Body of pancreas (tissue), 4 donors: Measurements from ENCODE around the gene AMTN. TPM values are rescaled to one million over a fixed set of nuclear protein-coding genes. Genes with fewer than 3 reads are reported as not detected.
"Not testable (repeated sequence)": the region's sequence is repeated elsewhere in the genome, so short reads cannot be mapped to it uniquely, and the experiment has no call there.

Experiments
- ATAC-seq: fragments of 150-250 bp; one replicate; pipeline ENCODE4 v1.9.1; 2016
- DNase-seq, 4 donors: peaks; one replicate each; pipeline ENCODE4 v3.0.0-alpha.2; 2019
- H3K27ac ChIP-seq, 4 donors: fragments of 200-600 bp; sonication (generic); 1 replicate in 3 of 4; 2 replicates in 1 of 4; pipeline versions ENCODE4 v1.5.1 to v1.6.1; 2016 to 2019; ENCODE audit warnings: mild to moderate bottlenecking in 1 of 4, mixed read lengths in 1 of 4, moderate library complexity in 1 of 4
- H3K27me3 ChIP-seq, 2 donors: fragments of 200-600 bp; sonication (generic); one replicate each; pipeline ENCODE4 v1.6.0; 2016; ENCODE audit warnings: mild to moderate bottlenecking in 1 of 2
- H3K36me3 ChIP-seq, 2 donors: fragments of 200-600 bp; sonication (generic); replicated peaks in 1 of 2; 2 replicates each; pipeline ENCODE4 v1.5.1; 2016; ENCODE audit warnings: low read depth in 2 of 2; ENCODE audit not compliant: insufficient read depth in 1 of 2
- H3K4me1 ChIP-seq: fragments of 200-600 bp; sonication (generic); one replicate; pipeline ENCODE4 v1.6.0; 2016
- H3K4me3 ChIP-seq, 2 donors: fragments of 200-600 bp; sonication (generic); 1 replicate in 1 of 2; 2 replicates in 1 of 2; pipeline ENCODE4 v1.5.1; 2016 to 2019
- H3K9me3 ChIP-seq, 3 donors: fragments of 200-600 bp; sonication (generic); 1 replicate in 2 of 3; 2 replicates in 1 of 3; pipeline ENCODE4 v1.5.1; 2016
- CTCF ChIP-seq, 7 experiments: fragments of 450-650 bp in 4 of 7; fragments of 200-600 bp in 3 of 7; sonication (generic) in 3 of 7; IDR thresholded peaks; one replicate each; pipeline ENCODE4 v1.5.1; 2016 to 2019; ENCODE audit warnings: antibody characterized with exemption in 7 of 7
- POLR2A ChIP-seq, 3 donors: fragments of 450-650 bp; IDR thresholded peaks; one replicate each; pipeline ENCODE4 v1.6.1; 2016; ENCODE audit warnings: antibody characterized with exemption in 3 of 3, mild to moderate bottlenecking in 2 of 3
- WGBS, 2 donors: methylation state at CpG; one replicate each; pipeline ENCODE4 v1.1.5; 2017; 5-methylcytosine and 5-hydroxymethylcytosine counted together
- intact Hi-C: fragments of 100-400 bp; cut with DNase I; formaldehyde crosslinking; loops from one replicate; pipeline ENCODE4 v1.15.1; 2023
- total RNA-seq, 2 donors: library from RNA; depleted of rRNA; stranded (reverse); fragments of >200 nt; gene quantifications; one replicate each; pipeline ENCODE4 v1.1.0, GENCODE V29; 2016

Gene AMTN
- total RNA-seq, 2 donors from 2014 or later, result not detected

- H3K36me3 ChIP-seq, result no peaks in the 10 kb centered on the region
- WGBS, 2 donors, result 8 to 13% methylated on average over 2 of the region's 2 CpGs
- H3K4me1 ChIP-seq, result no peaks in the 10 kb centered on the region
- TF ChIP-seq CTCF (IDR thresholded peaks at IDR 0.05), result no peak
- no peak for TF ChIP-seq POLR2A (IDR thresholded peaks at IDR 0.05)
- H3K9me3 ChIP-seq, result no peaks in the 10 kb centered on the region
- no peak overlapping the region for H3K27ac ChIP-seq
- intact Hi-C loops, result no loop called here
- ATAC-seq (no peak), DNase-seq (no peak)
- no peaks in the 10 kb centered on the region for H3K27me3 ChIP-seq
- no peak overlapping the region for H3K4me3 ChIP-seq
Observed at GRCh38 chr4:70533211-70533610, 14.8 kb downstream of the AMTN start.

- intact Hi-C loops, result no loop called here
- no peak for ATAC-seq
Observed at GRCh38 chr4:70533791-70534190, 15.4 kb downstream of the AMTN start.

GRCh38 chr4:70534886-70535285, 16.5 kb downstream of the AMTN start:
- H3K9me3 ChIP-seq, DNase-seq, H3K27ac ChIP-seq, intact Hi-C loops, H3K4me1 ChIP-seq, H3K27me3 ChIP-seq, H3K4me3 ChIP-seq, H3K36me3 ChIP-seq, ATAC-seq: not testable (repeated sequence)
- 89 to 95% methylated on average over 3 of the region's 3 CpGs for WGBS, 2 donors

More at GRCh38 chr4:70533791-70534190, 15.4 kb downstream of the AMTN start:
- Histone ChIP-seq H3K4me3 (no peak overlapping the region), H3K36me3 (no peaks in the 10 kb centered on the region), H3K4me1 (no peaks in the 10 kb centered on the region), H3K27ac (no peak overlapping the region), H3K27me3 (no peaks in the 10 kb centered on the region), H3K9me3 (no peaks in the 10 kb centered on the region)
- no peak for DNase-seq
- 88% methylated on average over 3 of the region's 3 CpGs for WGBS, 2 donors
- TF ChIP-seq POLR2A (IDR thresholded peaks at IDR 0.05) (no peak), CTCF (IDR thresholded peaks at IDR 0.05) (no peak)

- TF ChIP-seq CTCF (IDR thresholded peaks at IDR 0.05) (no peak), POLR2A (IDR thresholded peaks at IDR 0.05) (no peak)
- DNase-seq (no peak), ATAC-seq (no peak)
- Histone ChIP-seq H3K27ac (no peak overlapping the region), H3K36me3 (no peaks in the 10 kb centered on the region), H3K9me3 (no peaks in the 10 kb centered on the region), H3K4me3 (no peak overlapping the region), H3K27me3 (no peaks in the 10 kb centered on the region), H3K4me1 (no peaks in the 10 kb centered on the region)
- intact Hi-C loops, result no loop called here
Observed at GRCh38 chr4:70538869-70539268, 20.5 kb downstream of the AMTN start.

GRCh38 chr4:70544279-70544868, 26.0 kb downstream of the AMTN start:
- intact Hi-C loops, result no loop called here
- Histone ChIP-seq H3K36me3 (no peaks in the 10 kb centered on the region), H3K27ac (no peak overlapping the region), H3K27me3 (no peaks in the 10 kb centered on the region), H3K4me3 (no peak overlapping the region), H3K4me1 (no peaks in the 10 kb centered on the region), H3K9me3 (no peaks in the 10 kb centered on the region)
- DNase-seq, result no peak
- ATAC-seq, result no peak
- TF ChIP-seq POLR2A (IDR thresholded peaks at IDR 0.05), result no peak
- peak in 6 of 7 experiments; percentile 26 to 40 (median 28) for TF ChIP-seq CTCF (IDR thresholded peaks at IDR 0.05)
